Colonic mucosa (tissue), 4 donors: ENCODE results near the gene HACE1. TPM values are rescaled to one million over a fixed set of nuclear protein-coding genes. Genes with fewer than 3 reads are reported as not detected.

Experiments
- DNase-seq: peaks from one replicate; pipeline ENCODE4 v3.0.0-alpha.2; 2020
- H3K27ac ChIP-seq: fragments of 200-600 bp; one replicate; pipeline ENCODE4 v1.8.0; 2021
- H3K27me3 ChIP-seq: fragments of 200-600 bp; one replicate; pipeline ENCODE4 v1.8.0; 2021
- H3K36me3 ChIP-seq: fragments of 200-600 bp; one replicate; pipeline ENCODE4 v1.8.0; 2021
- H3K4me1 ChIP-seq: fragments of 200-600 bp; one replicate; pipeline ENCODE4 v1.8.0; 2021; ENCODE audit warnings: mild to moderate bottlenecking
- H3K4me3 ChIP-seq: fragments of 200-600 bp; one replicate; pipeline ENCODE4 v1.8.0; 2021
- H3K9ac ChIP-seq, 2 donors: one replicate each; pipeline ENCODE4 v1.7.0; 2013; ENCODE audit warnings: control low read depth in 2 of 2, low read depth in 2 of 2, low read length in 2 of 2
- H3K9me3 ChIP-seq: fragments of 200-600 bp; one replicate; pipeline ENCODE4 v1.8.0; 2021
- intact Hi-C: fragments of 100-400 bp; cut with DNase I; formaldehyde crosslinking; loops from one replicate; pipeline ENCODE4 v1.14.1; 2022
- total RNA-seq, 2 donors: library from RNA; stranded (reverse); fragmentation: NEBNext Ultra II Directional in 1 of 2; extraction: Animal tissue kit (Norgen Biotek cat#: 25700) in 1 of 2; gene quantifications; one replicate each; pipeline ENCODE4 v1.2.1, GENCODE V29; 2021
- TF ChIP-seq, protein P1 (sequence below): fragments of 200-600 bp; IDR thresholded peaks from one replicate; pipeline ENCODE4 v1.8.0; 2022; ENCODE audit warnings: antibody characterized with exemption, mild to moderate bottlenecking
- donor health status: healthy.
- donor health status: DM: no; HTN: no; CAD: no.
- donor health status: DM: no; HTN: no; CAD: no.

HACE1 gene
- total RNA-seq, 2 donors from 2014 or later, result 6.9 TPM

DNA sequence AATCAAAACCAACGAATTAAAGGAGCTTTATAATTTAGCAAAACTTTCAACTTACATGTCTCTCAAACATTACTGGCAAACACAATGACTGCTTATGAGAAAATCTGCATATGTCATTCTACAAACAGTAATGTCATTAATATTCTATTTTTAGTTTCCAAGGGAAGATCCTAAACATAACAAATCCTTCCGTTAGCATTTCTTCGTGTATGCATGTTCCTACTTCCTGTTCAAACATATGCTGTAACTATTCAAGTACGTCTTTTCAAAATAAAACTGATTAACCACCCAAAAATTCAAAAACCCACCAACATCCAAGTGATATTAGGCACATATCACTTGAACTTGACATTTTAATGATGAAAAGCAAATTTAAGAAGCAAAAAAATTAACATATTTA, 131.3 kb downstream of the HACE1 start:
- intact Hi-C loops, result no loop called here
- Histone ChIP-seq H3K9ac (no peak overlapping the region), H3K4me3 (no peak overlapping the region), H3K27ac (no peak overlapping the region), H3K27me3 (no peaks in the 10 kb centered on the region), H3K36me3 (no peaks in the 10 kb centered on the region), H3K9me3 (no peaks in the 10 kb centered on the region), H3K4me1 (no peaks in the 10 kb centered on the region)
- DNase-seq, result no peak
- TF ChIP-seq, protein P1, sequence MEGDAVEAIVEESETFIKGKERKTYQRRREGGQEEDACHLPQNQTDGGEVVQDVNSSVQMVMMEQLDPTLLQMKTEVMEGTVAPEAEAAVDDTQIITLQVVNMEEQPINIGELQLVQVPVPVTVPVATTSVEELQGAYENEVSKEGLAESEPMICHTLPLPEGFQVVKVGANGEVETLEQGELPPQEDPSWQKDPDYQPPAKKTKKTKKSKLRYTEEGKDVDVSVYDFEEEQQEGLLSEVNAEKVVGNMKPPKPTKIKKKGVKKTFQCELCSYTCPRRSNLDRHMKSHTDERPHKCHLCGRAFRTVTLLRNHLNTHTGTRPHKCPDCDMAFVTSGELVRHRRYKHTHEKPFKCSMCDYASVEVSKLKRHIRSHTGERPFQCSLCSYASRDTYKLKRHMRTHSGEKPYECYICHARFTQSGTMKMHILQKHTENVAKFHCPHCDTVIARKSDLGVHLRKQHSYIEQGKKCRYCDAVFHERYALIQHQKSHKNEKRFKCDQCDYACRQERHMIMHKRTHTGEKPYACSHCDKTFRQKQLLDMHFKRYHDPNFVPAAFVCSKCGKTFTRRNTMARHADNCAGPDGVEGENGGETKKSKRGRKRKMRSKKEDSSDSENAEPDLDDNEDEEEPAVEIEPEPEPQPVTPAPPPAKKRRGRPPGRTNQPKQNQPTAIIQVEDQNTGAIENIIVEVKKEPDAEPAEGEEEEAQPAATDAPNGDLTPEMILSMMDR, result no peak

DNA sequence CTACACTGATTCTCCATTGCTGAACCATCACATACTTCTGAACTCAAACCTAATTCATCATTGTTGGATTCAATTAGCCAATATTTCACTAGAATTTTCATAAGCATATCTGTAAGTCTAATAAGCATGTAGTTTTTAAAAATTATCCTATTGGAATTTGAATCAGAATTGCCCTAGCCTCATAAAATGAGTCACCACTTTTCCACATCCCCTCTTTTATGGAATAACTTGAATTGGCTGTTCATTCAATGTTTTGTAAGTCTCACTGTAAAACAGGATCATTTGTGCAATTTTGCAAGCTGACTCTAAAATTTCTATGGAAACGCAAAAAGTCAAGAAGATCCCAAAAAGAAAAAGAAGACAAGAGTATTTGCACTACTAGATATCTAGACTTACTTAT, 141.0 kb downstream of the HACE1 start:
- TF ChIP-seq, protein P1, result no peak
- Histone ChIP-seq H3K9me3 (no peaks in the 10 kb centered on the region), H3K4me1 (no peaks in the 10 kb centered on the region), H3K27ac (no peak overlapping the region), H3K9ac (no peak overlapping the region), H3K4me3 (no peak overlapping the region), H3K36me3 (no peaks in the 10 kb centered on the region), H3K27me3 (no peaks in the 10 kb centered on the region)
- no peak for DNase-seq
- intact Hi-C loops, result no loop called here

DNA sequence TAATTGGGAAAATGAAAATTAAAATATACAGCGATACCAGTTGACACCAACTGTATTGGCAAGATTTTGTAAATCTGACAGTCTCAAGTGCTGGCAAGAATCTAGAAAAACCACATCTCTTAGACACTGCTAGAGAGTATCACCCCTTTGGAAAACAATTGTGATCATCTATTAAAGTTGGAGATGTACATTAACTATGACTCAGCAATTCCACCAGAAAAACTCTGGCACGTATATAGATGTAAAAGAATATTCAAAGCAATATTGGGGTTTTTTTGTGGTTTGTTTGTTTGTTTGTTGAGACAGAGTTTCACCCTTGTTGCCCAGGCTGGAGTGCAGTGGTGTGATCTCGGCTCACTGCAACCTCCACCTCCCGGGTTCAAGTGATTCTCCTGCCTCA, 142.9 kb downstream of the HACE1 start:
- no peak overlapping the region for H3K27ac ChIP-seq
- H3K27me3 ChIP-seq, result no peaks in the 10 kb centered on the region
- no peaks in the 10 kb centered on the region for H3K9me3 ChIP-seq
- no peak overlapping the region for H3K4me3 ChIP-seq
- DNase-seq, result no peak
- TF ChIP-seq, protein P1, result no peak
- no peak overlapping the region for H3K9ac ChIP-seq
- intact Hi-C loops, result no loop called here
- no peaks in the 10 kb centered on the region for H3K4me1 ChIP-seq
- H3K36me3 ChIP-seq, result no peaks in the 10 kb centered on the region

DNA sequence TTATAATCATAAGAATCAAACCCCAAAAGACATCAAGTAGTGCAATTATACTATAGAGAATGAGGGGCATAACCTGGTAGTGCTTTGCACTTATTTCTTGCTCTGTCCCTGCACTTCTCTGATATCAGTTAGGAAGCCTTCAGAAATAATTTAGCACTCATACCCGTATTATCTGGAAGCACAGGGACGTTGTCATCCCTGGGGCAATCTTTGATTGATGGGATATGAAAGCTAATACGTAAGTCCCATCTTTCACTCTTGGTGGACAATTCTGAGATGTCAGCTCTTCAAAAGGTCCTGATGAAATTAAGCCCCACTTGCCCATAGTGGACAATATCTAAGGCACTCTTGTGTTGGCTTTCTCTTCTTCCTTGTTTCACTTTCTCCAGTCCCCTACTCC, 144.9 kb downstream of the HACE1 start:
- no peak overlapping the region for H3K9ac ChIP-seq
- no peaks in the 10 kb centered on the region for H3K4me1 ChIP-seq
- TF ChIP-seq, protein P1, result no peak
- DNase-seq, result no peak
- no peaks in the 10 kb centered on the region for H3K36me3 ChIP-seq
- intact Hi-C loops, result no loop called here
- H3K27ac ChIP-seq, result no peak overlapping the region
- no peak overlapping the region for H3K4me3 ChIP-seq
- H3K9me3 ChIP-seq, result no peaks in the 10 kb centered on the region
- H3K27me3 ChIP-seq, result no peaks in the 10 kb centered on the region

DNA sequence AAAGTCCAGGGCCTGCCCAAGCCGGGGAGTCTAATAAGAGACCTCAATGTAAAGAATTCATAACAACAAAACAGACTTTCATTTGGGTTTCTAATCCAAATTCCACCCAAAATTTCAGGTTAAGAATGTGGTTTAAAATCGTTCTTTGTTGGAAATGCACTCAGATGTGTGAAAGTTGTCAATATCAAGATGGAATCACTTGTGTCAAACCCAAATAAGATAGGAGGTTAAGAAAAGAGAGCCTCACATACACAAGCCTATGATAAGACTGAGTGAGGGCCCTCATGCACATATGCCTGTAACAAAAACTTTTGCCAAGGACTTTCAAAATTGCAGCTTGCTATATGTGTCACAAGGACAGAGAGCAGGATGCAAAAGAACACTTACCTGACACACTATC, 145.7 kb downstream of the HACE1 start:
- DNase-seq, result no peak
- Histone ChIP-seq H3K36me3 (no peaks in the 10 kb centered on the region), H3K27me3 (no peaks in the 10 kb centered on the region), H3K9me3 (no peaks in the 10 kb centered on the region), H3K9ac (no peak overlapping the region), H3K27ac (no peak overlapping the region), H3K4me3 (no peak overlapping the region), H3K4me1 (no peaks in the 10 kb centered on the region)
- intact Hi-C loops, result no loop called here
- TF ChIP-seq, protein P1, result no peak

DNA sequence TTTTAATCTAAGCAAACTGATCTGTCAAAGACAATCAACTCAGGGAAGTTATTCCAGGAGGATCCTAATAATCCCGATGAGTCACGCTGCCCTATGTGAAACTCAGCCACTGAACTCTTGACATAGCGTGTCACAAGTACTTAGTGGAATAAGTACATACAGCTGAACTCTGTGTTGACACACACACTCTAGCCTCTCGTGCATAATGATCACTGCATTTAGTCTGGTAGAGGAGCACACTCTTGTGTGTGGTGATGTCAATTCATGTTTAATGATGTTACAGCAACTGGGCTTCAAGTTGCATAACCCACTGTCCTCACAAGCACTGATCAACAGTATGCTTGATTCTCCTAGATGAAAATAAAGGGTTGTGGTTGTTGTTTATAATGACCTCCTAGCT, 148.3 kb downstream of the HACE1 start:
- H3K36me3 ChIP-seq, result no peaks in the 10 kb centered on the region
- intact Hi-C loops, result no loop called here
- H3K9ac ChIP-seq, result no peak overlapping the region
- TF ChIP-seq, protein P1, result no peak
- H3K27ac ChIP-seq, result no peak overlapping the region
- no peaks in the 10 kb centered on the region for H3K4me1 ChIP-seq
- H3K4me3 ChIP-seq, result no peak overlapping the region
- no peak for DNase-seq
- H3K27me3 ChIP-seq, result no peaks in the 10 kb centered on the region
- no peaks in the 10 kb centered on the region for H3K9me3 ChIP-seq
